MCF 10A (cell line): ENCODE results near the gene ARPC4. TPM values are rescaled to one million over a fixed set of nuclear protein-coding genes. Genes with fewer than 3 reads are reported as not detected.

Experiments
- BruUV-seq: library from RNA; stranded (reverse); fragments of 400-500 nt; replicated peaks from 2 replicates; lab custom pipeline; 2021; lab: Mats Ljungman, UMichigan
- CTCF ChIA-PET: fragments of 300-600 bp; sonication (Branson Sonifier 250); formaldehyde crosslinking; extraction: SDS; loops from one replicate; lab custom pipeline; 2021; ENCODE audit warnings: antibody characterized with exemption, inconsistent platforms; lab: Yijun Ruan, JAX
- POLR2A ChIA-PET: fragments of 300-600, 350-650 bp; sonication (Branson Sonifier 250); formaldehyde crosslinking; extraction: SDS; loops from one replicate; lab custom pipeline; 2020; ENCODE audit warnings: antibody characterized with exemption, inconsistent platforms; lab: Yijun Ruan, JAX
- DNase-seq: peaks from one replicate; pipeline ENCODE4 v3.0.0-alpha.2; 2018; ENCODE audit not compliant: unreplicated experiment
- H3K27ac Mint-ChIP-seq: one replicate; pipeline ENCODE4 v1.8.0; 2022; ENCODE audit warnings: mild to moderate bottlenecking, low read depth, mixed read lengths; ENCODE audit not compliant: unreplicated experiment
- H3K27me3 Mint-ChIP-seq: one replicate; pipeline ENCODE4 v1.8.0; 2022; ENCODE audit warnings: mixed read lengths; ENCODE audit not compliant: insufficient read depth, unreplicated experiment
- H3K36me3 Mint-ChIP-seq: one replicate; pipeline ENCODE4 v1.8.0; 2022; ENCODE audit warnings: mild to moderate bottlenecking, moderate library complexity, mixed read lengths; ENCODE audit not compliant: insufficient read depth, unreplicated experiment
- H3K4me1 Mint-ChIP-seq: one replicate; pipeline ENCODE4 v1.8.0; 2022; ENCODE audit warnings: mixed read lengths; ENCODE audit not compliant: insufficient read depth, unreplicated experiment
- H3K4me3 Mint-ChIP-seq: one replicate; pipeline ENCODE4 v1.8.0; 2022; ENCODE audit warnings: mild to moderate bottlenecking, moderate library complexity, mixed read lengths; ENCODE audit not compliant: unreplicated experiment
- H3K9me3 Mint-ChIP-seq: one replicate; pipeline ENCODE4 v1.8.0; 2022; ENCODE audit warnings: mixed read lengths; ENCODE audit not compliant: unreplicated experiment
- CTCF ChIP-seq: fragments of 200-600 bp; IDR thresholded peaks from one replicate; pipeline ENCODE4 v1.8.0; 2022; ENCODE audit warnings: antibody characterized with exemption, mild to moderate bottlenecking; ENCODE audit not compliant: unreplicated experiment
- intact Hi-C: fragments of 100-400 bp; cut with micrococcal nuclease; formaldehyde crosslinking; loops from 2 replicates; pipeline ENCODE4 v1.14.1; 2022
- total RNA-seq: library from RNA; stranded (reverse); gene quantifications from 2 replicates; pipeline ENCODE4 v1.2.3, GENCODE V29; 2022

Gene ARPC4
- total RNA-seq, 1 experiment from 2014 or later = 122 TPM

- Mint-ChIP-seq H3K27me3 (no peaks in the 10 kb centered on the region), H3K4me3 (no peak overlapping the region), H3K9me3 (no peaks in the 10 kb centered on the region), H3K36me3 (peaks cover 40% of the 10 kb centered on the region), H3K4me1 (peaks cover 2% of the 10 kb centered on the region), H3K27ac (no peak overlapping the region)
- no peak for TF ChIP-seq CTCF
- ChIA-PET CTCF (interaction anchor here (0.7 kb wide), 1 partner anchor 919 kb away, joined by 6 read pairs; no protein-coding TSS in a partner anchor), POLR2A (no interaction called here)
- intact Hi-C loops = no loop called here
- no TSS peak for BruUV-seq
- DNase-seq = no peak
These were observed 8.9 kb upstream of the ARPC4 start for GRCh38 chr3:9783954-9784353.

GRCh38 chr3:9784965-9785364, 7.9 kb upstream of the ARPC4 start:
- Mint-ChIP-seq H3K36me3 (peaks cover 51% of the 10 kb centered on the region), H3K9me3 (no peaks in the 10 kb centered on the region), H3K4me3 (no peak overlapping the region), H3K27me3 (no peaks in the 10 kb centered on the region), H3K27ac (no peak overlapping the region), H3K4me1 (peaks cover 1% of the 10 kb centered on the region)
- intact Hi-C loops = no loop called here
- CTCF ChIA-PET = interaction anchor here (0.5 to 0.8 kb wide), 2 partner anchors 43 to 281 kb away, joined by 3 to 6 read pairs; no protein-coding TSS in a partner anchor
- POLR2A ChIA-PET = interaction anchor here (0.5 to 1.4 kb wide), 3 partner anchors 8 to 35 kb away, joined by 3 to 6 read pairs (median 4); partner anchors contain the start of genes ARPC4, OGG1 and TTLL3
- no peak for DNase-seq
- no peak for TF ChIP-seq CTCF
- no TSS peak for BruUV-seq

- BruUV-seq = no TSS peak
- no peaks in the 10 kb centered on the region for H3K27me3 Mint-ChIP-seq
- H3K9me3 Mint-ChIP-seq = no peaks in the 10 kb centered on the region
- DNase-seq = no peak
- ChIA-PET CTCF (interaction anchor here (0.6 to 0.8 kb wide), 2 partner anchors 22 to 282 kb away, joined by 3 read pairs; no protein-coding TSS in a partner anchor), POLR2A (interaction anchor here (1.4 kb wide), 1 partner anchor 36 kb away, joined by 6 read pairs; the partner anchor contains the start of gene OGG1)
- H3K4me3 Mint-ChIP-seq = no peak overlapping the region
- peaks cover 8% of the 10 kb centered on the region for H3K4me1 Mint-ChIP-seq
- peaks cover 57% of the 10 kb centered on the region for H3K36me3 Mint-ChIP-seq
- no peak overlapping the region for H3K27ac Mint-ChIP-seq
- intact Hi-C loops = no loop called here
- no peak for TF ChIP-seq CTCF
These were observed 7.3 kb upstream of the ARPC4 start for GRCh38 chr3:9785602-9786001.

- CTCF ChIA-PET = interaction anchor here (0.7 kb wide), 1 partner anchor 9 kb away, joined by 4 read pairs; no protein-coding TSS in a partner anchor
- intact Hi-C loops = no loop called here
- no peaks in the 10 kb centered on the region for H3K27me3 Mint-ChIP-seq
- DNase-seq = no peak
- H3K36me3 Mint-ChIP-seq = peaks cover 61% of the 10 kb centered on the region
- BruUV-seq = no TSS peak
- H3K4me1 Mint-ChIP-seq = peaks cover 8% of the 10 kb centered on the region
- H3K9me3 Mint-ChIP-seq = no peaks in the 10 kb centered on the region
- H3K4me3 Mint-ChIP-seq = no peak overlapping the region
- no peak for TF ChIP-seq CTCF
- no peak overlapping the region for H3K27ac Mint-ChIP-seq
- POLR2A ChIA-PET = interaction anchor here (0.5 kb wide), 1 partner anchor 53 kb away, joined by 3 read pairs; no protein-coding TSS in a partner anchor
These were observed 6.6 kb upstream of the ARPC4 start for GRCh38 chr3:9786209-9786739.
